Esophagus (tissue), 2 donors: ENCODE results near the gene ZFP36L1. TPM values are rescaled to one million over a fixed set of nuclear protein-coding genes. Genes with fewer than 3 reads are reported as not detected.

Experiments
- H3K27ac ChIP-seq, 2 donors: one replicate each; pipeline ENCODE4 v1.5.1; 2013; ENCODE audit warnings: low read depth in 2 of 2, mild to moderate bottlenecking in 2 of 2, inconsistent platforms in 1 of 2, low read length in 1 of 2, moderate library complexity in 1 of 2
- H3K27me3 ChIP-seq, 2 donors: one replicate each; pipeline ENCODE4 v1.6.1; 2013; ENCODE audit warnings: low read length in 2 of 2, control low read depth in 1 of 2, mild to moderate bottlenecking in 1 of 2; ENCODE audit not compliant: insufficient read depth in 2 of 2, control insufficient read depth in 1 of 2
- H3K36me3 ChIP-seq, 2 donors: one replicate each; pipeline ENCODE4 v1.6.1; 2013; ENCODE audit warnings: low read length in 1 of 2; ENCODE audit not compliant: control insufficient read depth in 2 of 2, insufficient read depth in 2 of 2
- H3K4me1 ChIP-seq, 2 donors: one replicate each; pipeline ENCODE4 v1.6.1; 2013; ENCODE audit warnings: low read length in 1 of 2; ENCODE audit not compliant: control insufficient read depth in 2 of 2, insufficient read depth in 2 of 2
- H3K4me3 ChIP-seq, 2 donors: one replicate each; pipeline ENCODE4 v1.5.1; 2013; ENCODE audit warnings: low read length in 2 of 2, mild to moderate bottlenecking in 2 of 2, low read depth in 1 of 2, moderate library complexity in 1 of 2
- H3K9me3 ChIP-seq, 2 donors: one replicate each; pipeline ENCODE4 v1.6.1; 2013; ENCODE audit warnings: mild to moderate bottlenecking in 2 of 2, low read depth in 1 of 2, low read length in 1 of 2, moderate library complexity in 1 of 2; ENCODE audit not compliant: control insufficient read depth in 2 of 2, insufficient read depth in 1 of 2
- WGBS, 2 donors: extraction: QIAGEN DNeasy Blood & Tissue Kit; methylation state at CpG; one replicate each; pipeline ENCODE4 v1.1.7; 2013; 5-methylcytosine and 5-hydroxymethylcytosine counted together
- polyA plus RNA-seq, 2 donors: library from polyadenylated mRNA; stranded (reverse); fragments of 200-250 nt; gene quantifications; one replicate each; pipeline ENCODE4 v1.2.3, GENCODE V29; 2013
- donor health status: healthy with polysubstance abuse.
- donor health status: Bipolar disorder and iron deficiency.

ZFP36L1 gene
- polyA plus RNA-seq, 2 donors = 58.8 to 84.0 TPM

GRCh38 chr14:68786491-68787091 lies 6.3 kb downstream of the ZFP36L1 start:
- peaks cover 7 to 18% of the 10 kb centered on the region in 2 donors for H3K36me3 ChIP-seq
- no peaks in the 10 kb centered on the region for H3K27me3 ChIP-seq
- 37 to 42% methylated on average over 6 of the region's 6 CpGs for whole genome bisulfite sequencing, 2 donors
- H3K9me3 ChIP-seq = no peaks in the 10 kb centered on the region
- H3K27ac ChIP-seq = peak overlapping the region; percentile 50 to 96
- H3K4me3 ChIP-seq = no peak overlapping the region
- peaks cover 15 to 24% of the 10 kb centered on the region in 2 donors for H3K4me1 ChIP-seq

GRCh38 chr14:68785534-68786490 lies 7.1 kb downstream of the ZFP36L1 start:
- Histone ChIP-seq H3K27ac (peak overlapping the region; percentile 50 to 96), H3K4me3 (no peak overlapping the region), H3K36me3 (peaks cover 7 to 18% of the 10 kb centered on the region in 2 donors), H3K27me3 (no peaks in the 10 kb centered on the region), H3K4me1 (peaks cover 21 to 31% of the 10 kb centered on the region in 2 donors), H3K9me3 (no peaks in the 10 kb centered on the region)
- 39 to 42% methylated on average over 5 of the region's 5 CpGs for WGBS, 2 donors

- no peaks in the 10 kb centered on the region for H3K9me3 ChIP-seq
- H3K27me3 ChIP-seq = no peaks in the 10 kb centered on the region
- peak overlapping the region; percentile 50 to 96 for H3K27ac ChIP-seq
- peaks cover 7 to 13% of the 10 kb centered on the region in 2 donors for H3K36me3 ChIP-seq
- H3K4me3 ChIP-seq = no peak overlapping the region
- H3K4me1 ChIP-seq = peaks cover 25 to 37% of the 10 kb centered on the region in 2 donors
- whole genome bisulfite sequencing, 2 donors = 45 to 60% methylated on average over 6 of the region's 6 CpGs
Measured at GRCh38 chr14:68784978-68785533, 7.8 kb downstream of the ZFP36L1 start.

- peaks cover 25 to 37% of the 10 kb centered on the region in 2 donors for H3K4me1 ChIP-seq
- H3K27ac ChIP-seq = peak overlapping the region; percentile 36 to 78
- 34 to 56% methylated on average over 5 of the region's 5 CpGs for WGBS, 2 donors
- H3K27me3 ChIP-seq = no peaks in the 10 kb centered on the region
- H3K4me3 ChIP-seq = no peak overlapping the region
- peaks cover 1 to 7% of the 10 kb centered on the region in 2 donors for H3K36me3 ChIP-seq
- no peaks in the 10 kb centered on the region for H3K9me3 ChIP-seq
Measured at GRCh38 chr14:68784226-68784910, 8.5 kb downstream of the ZFP36L1 start.

GRCh38 chr14:68783408-68784225 lies 9.2 kb downstream of the ZFP36L1 start:
- peak overlapping the region; percentile 36 to 78 for H3K27ac ChIP-seq
- 75 to 87% methylated on average over 3 of the region's 3 CpGs for WGBS, 2 donors
- no peaks in the 10 kb centered on the region for H3K9me3 ChIP-seq
- H3K27me3 ChIP-seq = no peaks in the 10 kb centered on the region
- H3K4me3 ChIP-seq = no peak overlapping the region
- H3K4me1 ChIP-seq = peaks cover 25 to 37% of the 10 kb centered on the region in 2 donors
- peaks cover 0 to 4% of the 10 kb centered on the region in 2 donors for H3K36me3 ChIP-seq

GRCh38 chr14:68782091-68782981 lies 10.5 kb downstream of the ZFP36L1 start:
- Histone ChIP-seq H3K27ac (peak overlapping the region; percentile 81 to 91), H3K27me3 (no peaks in the 10 kb centered on the region), H3K4me1 (peaks cover 24 to 36% of the 10 kb centered on the region in 2 donors), H3K9me3 (no peaks in the 10 kb centered on the region), H3K4me3 (no peak overlapping the region), H3K36me3 (peaks cover 0 to 3% of the 10 kb centered on the region in 2 donors)
- 70 to 72% methylated on average over 10 of the region's 10 CpGs for WGBS, 2 donors

GRCh38 chr14:68781161-68782021 lies 11.5 kb downstream of the ZFP36L1 start:
- WGBS, 2 donors = 52 to 67% methylated on average over 14 of the region's 14 CpGs
- H3K27me3 ChIP-seq = no peaks in the 10 kb centered on the region
- H3K27ac ChIP-seq = peak overlapping the region; percentile 81 to 91
- H3K4me3 ChIP-seq = no peak overlapping the region
- no peaks in the 10 kb centered on the region for H3K9me3 ChIP-seq
- no peaks in the 10 kb centered on the region for H3K36me3 ChIP-seq
- peaks cover 21 to 29% of the 10 kb centered on the region in 2 donors for H3K4me1 ChIP-seq
